HG03565 (cell line): ENCODE measurements around the gene ATF7IP.
A peak's percentile ranks its signal among the peaks of the same experiment; 100 is the strongest.
"Not testable (repeated sequence)": the region's sequence is repeated elsewhere in the genome, so short reads cannot be mapped to it uniquely, and the experiment has no call there.

Experiments used
- ATAC-seq: cut with Tn5 transposase; IDR thresholded peaks from one replicate; pipeline ENCODE4 v1.9.1; 2021; ENCODE audit warnings: mild to moderate bottlenecking, moderate library complexity; ENCODE audit not compliant: unreplicated experiment

ATF7IP gene

DNA sequence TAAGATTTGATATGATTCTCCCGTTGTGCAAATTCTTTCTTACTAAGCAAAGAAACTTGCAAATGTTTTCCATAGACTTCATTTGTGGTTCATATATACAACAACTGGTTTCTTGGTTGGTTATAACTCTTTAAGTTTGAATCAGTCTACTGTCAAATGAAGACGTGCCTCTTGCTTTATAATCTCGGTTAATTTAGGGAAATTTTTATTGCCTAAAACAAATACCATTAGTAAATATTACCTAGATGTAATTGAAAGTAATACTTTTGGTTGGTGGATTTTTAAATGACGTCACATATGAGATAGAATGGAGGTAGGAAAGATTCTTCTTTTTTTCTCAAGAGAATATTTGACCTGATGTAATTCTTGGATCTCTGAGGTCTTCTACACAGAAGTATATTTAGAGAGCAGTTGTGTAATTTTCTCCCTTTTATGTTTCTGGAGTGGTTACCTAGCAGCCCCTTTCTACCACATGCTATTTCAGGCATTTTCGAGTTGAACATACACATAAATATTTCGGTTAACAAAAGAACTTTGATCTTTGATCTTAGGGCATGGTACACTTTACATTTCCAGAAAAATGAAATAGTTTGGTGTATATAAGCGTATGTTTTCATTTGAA is 1.7 kb downstream of the ATF7IP start:
- ATAC-seq: peak; percentile 38

DNA sequence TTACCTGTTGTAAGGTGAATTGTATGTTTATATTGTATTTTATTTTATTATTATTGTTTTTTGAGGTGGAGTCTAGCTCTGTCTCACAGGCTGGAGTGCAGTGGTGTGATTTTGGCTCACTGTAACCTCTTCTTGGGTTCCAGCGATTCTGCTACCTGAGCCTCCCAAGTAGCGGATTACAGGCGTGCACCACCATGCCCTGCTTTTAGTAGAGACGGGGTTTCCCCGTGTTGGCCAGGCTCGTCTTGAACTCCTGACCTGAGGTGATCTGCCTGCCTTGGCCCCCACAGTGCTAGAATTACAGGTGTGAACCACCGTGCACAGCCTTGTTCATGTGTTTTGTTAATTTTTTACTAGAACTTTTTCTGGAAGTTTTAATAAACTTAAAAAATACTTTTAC is 3.8 kb downstream of the ATF7IP start:
- ATAC-seq: no peak

DNA sequence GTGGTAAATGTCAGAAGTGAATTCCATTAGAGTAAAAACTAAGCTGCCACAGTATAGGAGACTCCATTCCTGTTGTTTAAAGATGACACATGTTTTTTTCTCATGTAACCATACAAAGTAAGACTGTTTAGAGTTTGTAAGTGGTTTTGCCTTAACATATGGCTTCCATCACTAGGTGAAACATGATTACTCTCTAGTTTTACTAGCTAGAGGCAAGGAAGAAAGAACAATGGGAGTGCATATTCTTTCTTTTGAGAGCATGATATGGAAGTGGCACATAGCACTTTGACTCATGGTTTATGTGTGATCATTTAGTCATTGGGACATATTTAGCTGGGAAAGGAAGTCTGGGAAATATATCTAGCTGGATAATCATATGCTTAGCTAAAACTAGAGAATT is 7.7 kb downstream of the ATF7IP start:
- no peak for ATAC-seq

DNA sequence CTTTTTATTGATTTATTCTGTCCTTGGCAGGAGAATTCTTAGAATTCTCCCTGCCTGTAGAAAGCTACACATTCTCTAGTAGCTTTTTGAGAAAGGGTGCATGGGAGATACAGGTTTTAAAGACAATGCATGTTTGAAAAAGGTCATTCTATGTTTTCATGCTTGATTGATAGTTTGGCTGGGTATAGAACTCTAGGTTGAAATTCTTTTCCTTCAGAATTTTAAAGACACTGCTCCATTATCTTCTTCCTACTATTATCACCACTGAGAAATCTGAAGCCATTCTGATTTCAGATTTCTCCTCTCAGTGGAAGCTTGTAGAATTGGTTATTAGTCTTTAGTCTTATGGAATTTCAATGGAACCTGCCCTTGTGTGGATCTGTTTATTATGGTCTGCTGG is 14.0 kb downstream of the ATF7IP start:
- ATAC-seq: no peak

DNA sequence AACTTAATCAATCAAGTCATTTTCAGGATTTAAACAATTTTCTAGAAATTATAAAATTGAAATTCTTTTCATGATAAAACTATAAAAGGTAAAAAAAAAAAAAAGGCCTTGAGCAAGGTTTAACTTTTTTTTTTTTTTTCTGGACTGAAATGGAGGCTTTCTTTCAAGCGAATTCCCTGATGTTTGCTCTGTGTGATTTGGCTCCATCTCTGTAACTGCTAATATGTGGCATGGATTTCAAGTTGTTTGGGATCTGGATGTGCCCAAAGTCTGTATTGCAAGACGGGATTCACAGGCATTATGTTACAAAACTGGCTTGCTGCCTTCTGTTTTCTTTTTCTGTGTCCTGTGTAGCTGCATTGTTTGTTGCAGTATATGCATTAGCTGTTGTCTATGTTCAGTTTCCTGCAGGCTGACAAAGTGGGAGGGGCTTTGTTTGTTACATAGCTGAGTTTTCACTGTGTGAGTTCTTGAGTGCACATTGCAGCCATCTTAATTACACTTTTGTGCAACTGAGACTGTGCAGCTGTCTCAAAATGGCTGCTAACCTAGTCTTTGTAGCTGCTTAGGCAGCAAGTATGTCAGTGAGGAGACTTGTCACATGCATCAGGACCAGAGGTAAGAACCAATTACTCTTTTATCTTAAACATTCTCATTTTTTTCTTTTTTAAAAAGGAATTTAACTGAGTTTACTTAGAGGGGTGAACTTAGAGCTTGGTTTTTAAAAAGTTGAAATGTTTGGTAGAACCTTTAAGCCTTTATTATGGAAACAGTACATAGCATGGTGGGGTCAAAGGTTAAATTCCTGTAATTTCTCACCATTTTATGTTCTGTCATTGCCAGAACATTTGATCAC is 19.5 kb downstream of the ATF7IP start:
- ATAC-seq: peak; percentile 88

DNA sequence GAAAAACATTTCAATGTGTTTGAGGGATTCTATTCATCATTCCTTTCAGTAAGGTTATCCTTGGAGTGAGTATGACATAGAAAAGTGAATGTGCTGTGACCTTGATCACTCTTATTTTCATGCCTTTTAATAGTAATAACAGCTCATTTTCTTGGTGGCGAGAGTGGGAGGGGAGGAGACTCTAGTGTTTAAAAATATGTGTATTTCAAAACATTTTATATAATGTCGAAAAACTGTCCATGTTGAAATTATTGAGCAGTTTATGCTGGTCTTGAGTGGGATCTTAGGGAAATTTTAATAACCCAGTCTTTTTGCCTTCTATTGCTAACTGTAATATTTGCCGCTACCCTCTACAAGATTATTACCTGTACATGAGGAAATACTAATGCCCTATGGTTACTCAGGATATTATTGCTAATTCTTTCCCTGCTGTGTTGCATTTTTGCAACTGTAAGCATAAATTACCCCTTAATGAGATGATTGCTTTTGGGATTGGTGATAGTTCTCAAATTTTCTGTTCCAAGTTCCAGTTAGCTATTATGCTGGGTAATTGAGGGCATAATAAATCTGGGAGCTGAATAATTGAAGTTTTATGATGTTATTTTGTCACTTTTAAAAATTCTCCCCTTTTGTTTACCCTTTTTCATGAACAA is 21.9 kb downstream of the ATF7IP start:
- no peak for ATAC-seq

DNA sequence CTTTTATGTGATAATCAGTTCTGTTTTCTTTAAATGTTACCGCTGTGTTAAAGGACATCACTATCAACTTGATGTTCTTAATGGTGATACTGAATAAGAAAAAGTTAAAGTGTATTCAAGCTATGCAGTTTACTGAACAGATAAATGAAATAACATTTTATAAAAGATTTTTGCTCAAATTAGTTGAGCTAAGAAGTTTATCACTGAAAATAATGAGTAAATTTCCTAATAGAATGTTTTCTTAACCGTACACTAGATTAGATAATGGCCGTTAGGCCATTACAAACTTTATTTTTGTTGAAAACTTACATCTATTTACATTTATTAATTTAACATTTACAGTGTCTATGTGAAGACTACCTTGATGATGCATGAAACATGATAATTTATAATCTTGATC is 25.0 kb downstream of the ATF7IP start:
- no peak for ATAC-seq

DNA sequence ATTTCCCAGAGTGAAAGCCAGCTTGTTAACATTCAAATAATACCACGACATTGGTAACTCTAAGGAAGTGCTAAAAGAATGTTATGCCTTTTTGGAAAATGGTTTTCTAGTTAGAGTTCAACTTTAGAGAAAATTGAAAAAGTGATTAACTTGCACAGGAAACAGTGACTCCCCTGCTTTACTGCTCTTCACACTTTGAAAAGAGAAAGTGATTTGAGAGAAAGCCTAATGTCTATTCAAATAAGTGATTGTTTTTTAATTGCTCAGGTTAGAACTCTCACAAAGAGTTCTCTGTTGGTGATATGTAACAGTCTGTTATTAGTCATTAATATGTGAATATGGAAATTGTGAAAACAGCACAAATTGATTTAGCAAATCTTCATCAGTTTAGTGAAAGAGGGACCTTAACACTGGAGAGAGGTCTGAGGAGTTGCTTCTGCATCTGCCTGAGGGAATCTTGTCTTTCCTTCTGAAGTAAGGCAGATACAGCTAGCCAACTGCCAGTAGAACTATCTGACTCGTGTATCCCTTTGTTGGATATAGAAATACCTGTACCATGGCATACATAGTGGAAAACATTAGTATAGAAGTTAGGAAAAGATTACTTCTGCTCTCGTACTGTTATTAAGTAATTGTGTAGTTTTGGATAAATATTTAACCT is 25.5 kb downstream of the ATF7IP start:
- no peak for ATAC-seq

DNA sequence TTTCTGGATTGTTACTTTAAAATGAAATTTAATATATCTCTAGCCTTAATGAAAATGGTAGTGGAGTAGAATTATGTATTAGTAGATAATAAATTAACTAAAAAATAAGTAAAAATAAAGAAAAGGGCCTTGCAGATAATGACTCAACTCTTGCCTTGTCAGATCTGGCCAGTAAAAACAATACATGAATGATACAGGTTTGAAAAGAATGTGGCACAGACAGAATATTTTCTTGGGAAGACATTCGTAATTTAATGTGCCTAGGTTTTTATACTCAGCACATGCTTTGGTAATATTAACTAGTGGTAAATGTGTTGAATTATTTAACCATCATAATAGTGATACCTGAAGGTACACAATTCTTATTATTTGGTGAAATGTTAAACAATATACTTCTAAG is 28.3 kb downstream of the ATF7IP start:
- ATAC-seq: no peak

DNA sequence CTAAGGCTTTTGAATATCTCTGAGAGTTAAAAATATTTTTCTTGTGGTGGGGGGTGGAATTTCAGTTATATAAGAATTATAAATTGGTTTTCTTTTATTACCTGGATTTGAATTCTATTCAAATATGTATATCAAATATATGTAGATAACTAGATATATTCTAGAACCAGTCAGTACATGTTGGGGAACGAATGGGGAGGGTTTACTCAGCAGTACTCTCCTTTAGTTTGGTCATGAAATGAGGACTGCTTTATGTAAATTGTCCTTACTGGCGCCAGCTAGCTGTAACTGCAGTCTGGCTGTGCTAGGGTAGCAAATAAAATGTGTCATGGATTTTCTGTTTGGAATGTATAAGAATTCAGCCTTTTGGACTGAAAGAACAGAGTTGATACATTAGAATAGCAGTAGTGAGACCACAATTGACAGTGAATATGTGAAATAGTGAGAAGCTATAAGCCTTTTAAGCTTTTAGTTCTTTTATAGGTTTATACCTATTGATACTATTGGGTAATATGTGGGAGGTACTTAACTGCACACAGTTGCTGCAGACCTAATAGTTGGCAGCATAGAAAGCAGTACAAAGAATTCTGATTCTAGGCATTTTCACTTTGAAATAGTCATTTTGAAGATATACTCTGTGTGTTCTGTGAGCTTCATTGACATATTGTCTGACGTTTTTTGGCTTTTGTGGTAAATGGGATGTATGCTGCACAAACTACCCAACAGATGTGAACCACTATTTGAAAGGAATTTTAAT is 29.0 kb downstream of the ATF7IP start:
- peak; percentile 64 for ATAC-seq

DNA sequence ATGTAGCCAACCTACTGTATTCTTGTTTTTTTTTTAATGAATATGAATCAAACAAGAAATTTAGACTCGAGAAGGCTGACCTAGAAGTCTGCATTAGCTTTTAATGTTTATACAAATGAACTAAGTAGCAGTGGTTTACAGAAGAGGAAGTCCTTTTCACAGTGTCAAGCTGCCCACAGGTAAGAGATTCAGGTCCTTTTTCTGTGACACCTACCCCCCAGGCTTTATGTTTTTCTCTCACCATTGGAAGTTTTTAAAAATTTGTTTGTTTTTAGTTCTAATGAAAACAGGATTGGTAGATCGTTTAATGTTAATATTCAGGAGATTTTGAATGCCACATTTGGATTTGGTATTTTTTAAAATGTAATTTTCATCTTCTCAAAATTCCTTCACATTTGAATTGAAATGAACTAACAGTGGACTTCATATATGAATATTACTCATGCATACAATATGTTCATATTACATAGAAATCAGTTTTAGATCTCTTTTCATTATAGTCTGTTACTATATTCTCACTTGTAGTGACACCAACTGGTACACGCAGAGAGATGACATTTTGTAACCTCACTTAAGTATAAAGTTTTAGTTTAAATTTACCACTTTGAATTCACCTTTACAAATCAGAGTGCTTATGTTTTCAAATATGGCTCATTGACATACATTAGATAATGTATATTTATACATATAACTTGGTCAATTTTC is 29.7 kb downstream of the ATF7IP start:
- ATAC-seq: peak; percentile 38

DNA sequence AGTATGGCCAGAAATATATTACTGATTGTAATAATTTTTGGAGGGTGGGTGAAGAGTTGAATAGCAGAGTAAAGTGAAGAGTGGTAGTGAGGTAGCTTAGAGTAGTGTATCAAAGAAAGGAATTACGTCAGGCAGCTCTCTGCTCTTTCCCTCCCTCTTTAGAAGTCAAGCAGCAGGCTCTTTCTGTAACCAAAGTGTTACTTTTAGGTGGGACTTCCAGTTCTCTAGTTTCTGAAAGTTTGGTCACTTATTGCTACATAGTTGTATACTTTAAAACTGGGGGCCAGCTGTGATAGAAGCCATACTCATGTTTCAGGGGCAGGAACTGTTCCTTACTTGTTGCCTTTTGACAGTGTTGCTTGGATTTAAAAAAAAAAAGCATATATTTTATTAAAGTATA is 30.6 kb downstream of the ATF7IP start:
- ATAC-seq: peak; percentile 43

DNA sequence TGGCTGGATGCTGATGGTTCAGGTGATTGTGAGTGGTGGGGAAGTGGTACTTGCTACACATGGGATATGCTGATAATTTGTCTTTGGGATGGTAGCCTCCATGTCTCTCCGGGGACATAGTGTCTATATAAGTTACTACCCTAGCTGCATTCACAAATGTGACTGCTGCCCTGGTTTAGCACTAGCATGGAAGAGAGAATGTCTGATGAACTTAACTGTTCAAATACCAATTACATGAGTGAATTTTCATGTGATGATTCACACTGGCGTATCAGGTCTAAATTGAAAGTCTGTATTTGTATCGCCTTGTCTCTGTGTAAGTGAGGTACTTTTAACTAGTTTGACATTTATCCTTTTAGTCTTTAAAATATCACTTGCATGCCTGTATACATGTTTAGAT is 34.4 kb downstream of the ATF7IP start:
- no peak for ATAC-seq

DNA sequence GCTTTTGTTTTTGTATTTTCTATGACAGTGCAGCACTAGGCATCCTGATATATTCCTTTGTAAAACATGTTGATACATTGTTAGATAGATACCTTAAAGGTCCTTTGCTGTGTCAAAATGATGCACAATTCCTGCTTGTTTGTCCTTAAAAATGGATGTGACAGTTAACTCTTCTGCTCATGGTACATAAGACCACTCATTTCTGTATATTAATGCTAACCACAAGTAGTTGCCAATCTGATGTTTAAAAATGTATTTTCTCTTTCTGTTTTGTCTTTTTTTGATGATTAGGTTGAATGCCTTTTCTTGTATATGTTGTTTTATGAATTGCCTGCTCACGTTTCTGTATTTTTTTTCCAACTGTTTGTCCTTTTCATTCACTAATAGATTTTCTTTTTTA is 35.1 kb downstream of the ATF7IP start:
- no peak for ATAC-seq

DNA sequence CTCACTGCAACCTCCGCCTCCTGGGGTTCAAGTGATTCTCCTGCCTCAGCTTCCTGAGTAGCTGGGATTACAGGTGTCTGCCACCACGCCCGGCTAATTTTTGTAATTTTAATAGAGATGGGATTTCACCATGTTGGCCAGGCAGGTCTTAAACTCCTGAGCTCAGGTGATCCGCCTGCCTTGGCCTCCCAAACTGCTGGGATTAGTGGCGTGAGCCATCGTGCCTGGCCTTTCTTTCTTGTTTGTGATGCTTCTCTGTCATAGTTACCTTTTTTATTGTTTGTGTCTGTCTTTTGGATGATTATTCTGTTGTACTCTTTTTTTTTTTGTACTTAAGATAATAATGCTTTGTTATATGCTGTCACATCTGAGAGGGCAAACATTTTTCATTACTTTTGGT is 35.8 kb downstream of the ATF7IP start:
- not testable (repeated sequence) for ATAC-seq

DNA sequence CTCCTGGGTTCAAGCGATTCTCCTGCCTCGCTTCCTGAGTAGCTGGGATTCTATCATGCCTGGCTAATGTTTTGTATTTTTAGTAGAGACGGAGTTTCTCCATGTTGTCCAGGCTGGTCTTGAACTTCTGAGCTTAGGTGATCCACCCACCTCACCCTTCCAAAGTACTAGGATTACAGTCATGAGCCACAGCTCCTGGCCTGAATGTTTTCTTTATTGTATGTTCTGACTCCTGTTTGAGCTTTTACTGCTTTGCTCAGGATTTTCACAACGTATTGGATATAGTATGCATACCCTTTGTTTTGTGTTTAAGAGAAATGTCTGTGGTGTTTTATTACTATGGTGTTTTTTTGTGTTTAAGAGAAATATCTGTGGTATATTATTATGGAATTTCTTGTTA is 37.2 kb downstream of the ATF7IP start:
- ATAC-seq: no peak

DNA sequence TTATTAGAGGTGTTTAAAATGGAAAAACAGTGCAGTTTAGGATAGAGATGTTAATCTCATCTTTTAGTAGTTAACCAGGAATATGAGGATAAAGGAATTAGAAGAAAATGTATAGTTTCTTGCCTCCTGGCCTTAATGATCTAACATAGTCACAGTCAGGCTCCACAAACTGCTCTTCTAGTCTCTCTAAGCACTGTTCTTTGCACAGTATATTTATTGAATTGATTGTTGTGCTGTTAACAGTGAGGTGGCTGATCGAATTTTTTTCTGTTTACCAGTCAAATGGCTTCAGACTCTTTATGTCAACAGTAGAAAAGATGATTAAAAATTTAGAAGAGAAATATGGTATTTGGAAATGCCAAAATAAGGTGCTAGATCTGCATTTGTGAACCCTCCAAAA is 37.8 kb downstream of the ATF7IP start:
- no peak for ATAC-seq

DNA sequence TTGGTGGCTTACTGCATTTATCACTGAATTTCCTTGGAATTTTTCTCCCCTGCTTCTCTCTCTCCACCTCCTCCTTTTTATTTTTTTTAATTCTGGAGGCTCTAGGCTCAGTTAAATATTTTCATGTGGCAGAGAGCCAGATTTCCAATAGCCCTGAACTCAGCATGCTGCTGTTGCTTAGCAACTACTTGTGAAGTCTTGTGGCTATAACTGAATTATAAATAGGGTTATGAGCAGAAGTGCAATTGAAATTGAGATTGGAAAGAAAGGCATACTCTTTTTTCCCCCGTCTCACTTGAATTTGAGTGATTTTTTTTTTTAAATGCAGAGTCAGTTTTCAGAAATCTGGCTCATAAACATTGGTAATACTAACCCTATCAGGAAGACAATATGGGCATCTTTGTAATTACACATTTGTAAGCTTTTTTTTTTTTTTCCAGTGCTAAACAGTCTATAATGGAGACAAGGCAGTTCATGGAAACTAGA is 38.3 kb downstream of the ATF7IP start:
- ATAC-seq: peak; percentile 39

DNA sequence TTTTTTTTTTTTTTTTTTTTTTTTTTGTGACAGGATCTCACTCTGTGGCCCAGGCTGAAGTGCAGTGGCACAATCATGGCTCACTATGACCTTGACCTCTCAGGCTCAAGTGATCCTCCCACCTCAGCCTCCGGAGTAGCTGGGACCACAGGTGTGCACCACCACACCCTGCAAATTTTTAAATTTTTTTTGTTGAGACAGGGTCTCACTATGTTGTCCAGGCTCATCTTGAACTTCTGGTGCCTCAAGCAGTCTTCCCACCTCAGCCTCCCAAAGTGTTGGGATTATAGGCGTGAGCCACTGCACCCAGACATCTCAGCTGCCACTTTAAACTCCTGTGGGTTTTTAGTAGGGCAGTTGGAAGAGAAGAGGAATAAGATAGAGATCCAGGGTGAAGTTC is 39.9 kb downstream of the ATF7IP start:
- ATAC-seq: not testable (repeated sequence)

DNA sequence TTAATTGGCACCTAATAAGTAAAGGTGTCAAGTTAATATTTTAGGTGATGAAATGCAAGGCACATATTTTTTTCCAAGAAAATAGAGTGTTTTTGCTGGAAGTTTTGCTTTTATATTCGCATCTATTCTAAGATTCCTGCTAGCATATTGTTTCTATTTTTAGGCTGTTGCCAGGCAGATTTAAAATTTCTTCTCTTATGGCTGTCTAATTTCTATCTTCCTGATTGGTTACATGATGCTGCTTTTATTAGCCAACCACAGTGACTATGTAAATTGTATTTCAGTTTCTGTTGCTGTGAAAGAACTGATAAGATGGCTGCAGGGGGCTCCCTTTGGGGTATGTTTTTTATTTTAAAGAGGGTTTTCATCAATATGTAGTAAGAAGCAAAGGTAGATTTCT is 42.7 kb downstream of the ATF7IP start:
- no peak for ATAC-seq
